ENCODE results near the gene PRR20G. TPM values are rescaled to one million over a fixed set of nuclear protein-coding genes. Genes with fewer than 3 reads are reported as not detected.

PRR20G gene
- total and polyA plus RNA-seq, 2 of the 4 experiments (the other 2 are of a cell fraction) = not detected

DNA sequence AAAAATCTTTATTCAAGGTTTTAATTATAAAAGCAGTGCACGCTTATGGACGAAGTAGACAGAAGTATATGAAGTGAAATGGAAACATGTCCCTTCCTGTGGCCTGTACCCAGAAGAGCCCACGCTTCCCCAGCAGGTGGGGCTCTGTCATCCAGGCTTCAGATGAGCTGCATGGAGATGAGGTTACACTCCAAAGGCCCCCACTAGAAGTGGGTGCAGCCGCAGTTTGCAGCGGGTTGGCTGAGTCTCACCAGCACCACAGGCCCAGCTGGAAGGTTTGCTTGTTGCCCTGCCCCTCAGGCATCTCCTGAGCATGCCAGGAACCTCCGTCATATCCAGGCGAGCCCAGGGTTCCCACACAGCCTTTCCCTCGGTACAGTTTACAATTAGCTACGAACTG lies 33.1 kb downstream of the PRR20G start:
- H2BK15ac ChIP-seq (ENCODE audit: low read depth, low read length) = no peak overlapping the region
- intact Hi-C loops (cut with micrococcal nuclease) = no loop called here
- H3K23ac ChIP-seq (ENCODE audit: low read depth, low read length) = no peak overlapping the region
- H3K4ac ChIP-seq (ENCODE audit: low read depth, low read length) = no peak overlapping the region
- in situ Hi-C loops (cut with MboI; ENCODE audit: low sequenced_read_pairs) = no loop called here
- ATAC-seq (ENCODE audit: low read depth) = no peak
- no peak overlapping the region for H2BK5ac ChIP-seq (ENCODE audit: low read depth, low read length, poor library complexity, severe bottlenecking)
- H3K56ac ChIP-seq (ENCODE audit: extremely low read depth, insufficient read depth, low read length) = no peak overlapping the region
- H2AFZ ChIP-seq (replicated peaks; ENCODE audit: low read length, poor library complexity) = no peak overlapping the region
- no peak overlapping the region for H2AK9ac ChIP-seq (replicated peaks; ENCODE audit: low read depth, low read length, poor library complexity)
- WGBS, 2 experiments (ENCODE audit: extremely low coverage in 2 of 2, insufficient read length in 1 of 2) = 50% methylated on average over 3 of the region's 9 CpGs; no CpG with 5 or more reads in 1 of the 2 experiments
- no peaks in the 10 kb centered on the region for H3K36me3 ChIP-seq (ENCODE audit: control insufficient read depth, insufficient read depth, low read length)
- no peak overlapping the region for H3K27ac ChIP-seq (ENCODE audit: insufficient read depth, low read length)
- H2BK120ac ChIP-seq (ENCODE audit: low read depth, low read length) = no peak overlapping the region
- H3K4me3 ChIP-seq (ENCODE audit: insufficient read depth, low read depth, low read length) = no peak overlapping the region
- TF ChIP-seq, protein P1, sequence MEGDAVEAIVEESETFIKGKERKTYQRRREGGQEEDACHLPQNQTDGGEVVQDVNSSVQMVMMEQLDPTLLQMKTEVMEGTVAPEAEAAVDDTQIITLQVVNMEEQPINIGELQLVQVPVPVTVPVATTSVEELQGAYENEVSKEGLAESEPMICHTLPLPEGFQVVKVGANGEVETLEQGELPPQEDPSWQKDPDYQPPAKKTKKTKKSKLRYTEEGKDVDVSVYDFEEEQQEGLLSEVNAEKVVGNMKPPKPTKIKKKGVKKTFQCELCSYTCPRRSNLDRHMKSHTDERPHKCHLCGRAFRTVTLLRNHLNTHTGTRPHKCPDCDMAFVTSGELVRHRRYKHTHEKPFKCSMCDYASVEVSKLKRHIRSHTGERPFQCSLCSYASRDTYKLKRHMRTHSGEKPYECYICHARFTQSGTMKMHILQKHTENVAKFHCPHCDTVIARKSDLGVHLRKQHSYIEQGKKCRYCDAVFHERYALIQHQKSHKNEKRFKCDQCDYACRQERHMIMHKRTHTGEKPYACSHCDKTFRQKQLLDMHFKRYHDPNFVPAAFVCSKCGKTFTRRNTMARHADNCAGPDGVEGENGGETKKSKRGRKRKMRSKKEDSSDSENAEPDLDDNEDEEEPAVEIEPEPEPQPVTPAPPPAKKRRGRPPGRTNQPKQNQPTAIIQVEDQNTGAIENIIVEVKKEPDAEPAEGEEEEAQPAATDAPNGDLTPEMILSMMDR (conservative IDR thresholded peaks at IDR 0.05; ENCODE audit: low read depth, low read length) = 0 out of 2 replicates have a peak, but pooled peaks have one; percentile 13
- TF ChIP-seq, protein P2, sequence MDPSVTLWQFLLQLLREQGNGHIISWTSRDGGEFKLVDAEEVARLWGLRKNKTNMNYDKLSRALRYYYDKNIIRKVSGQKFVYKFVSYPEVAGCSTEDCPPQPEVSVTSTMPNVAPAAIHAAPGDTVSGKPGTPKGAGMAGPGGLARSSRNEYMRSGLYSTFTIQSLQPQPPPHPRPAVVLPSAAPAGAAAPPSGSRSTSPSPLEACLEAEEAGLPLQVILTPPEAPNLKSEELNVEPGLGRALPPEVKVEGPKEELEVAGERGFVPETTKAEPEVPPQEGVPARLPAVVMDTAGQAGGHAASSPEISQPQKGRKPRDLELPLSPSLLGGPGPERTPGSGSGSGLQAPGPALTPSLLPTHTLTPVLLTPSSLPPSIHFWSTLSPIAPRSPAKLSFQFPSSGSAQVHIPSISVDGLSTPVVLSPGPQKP (IDR thresholded peaks at IDR 0.05; ENCODE audit: borderline replicate concordance, low read depth, low read length) = no peak
- TF ChIP-seq POLR2A (IDR thresholded peaks at IDR 0.05; ENCODE audit: low read depth, low read length) = no peak
- no peaks in the 10 kb centered on the region for H3K9me3 ChIP-seq (ENCODE audit: control insufficient read depth, insufficient read depth, low read length)
- peaks cover 10% of the 10 kb centered on the region for H3K27me3 ChIP-seq (ENCODE audit: control insufficient read depth, insufficient read depth, low read length)
- no peaks in the 10 kb centered on the region for H4K20me1 ChIP-seq (ENCODE audit: insufficient read depth, low read length)
- no peak overlapping the region for H3K18ac ChIP-seq (ENCODE audit: low read depth, low read length)
- ChIA-PET CTCF (no interaction called here), POLR2A (ENCODE audit: unreplicated experiment) (no interaction called here)
- no peaks in the 10 kb centered on the region for H3K4me1 ChIP-seq (ENCODE audit: control insufficient read depth, insufficient read depth, low read length)
- H3K14ac ChIP-seq (replicated peaks; ENCODE audit: low read depth, low read length) = no peak overlapping the region
- no peak overlapping the region for H4K8ac ChIP-seq (ENCODE audit: low read depth in 2 of 2, low read length in 2 of 2)
- H3K79me1 ChIP-seq (ENCODE audit: low read depth in 1 of 2, low read length in 2 of 2) = no peaks in the 10 kb centered on the region
- no peak overlapping the region for H4K5ac ChIP-seq (ENCODE audit: low read depth, low read length)
- no peak for DNase-seq
- dilution Hi-C loops (cut with HindIII; ENCODE audit: low sequenced_read_pairs, unreplicated experiment) = no loop called here
- no peak overlapping the region for H2AK5ac ChIP-seq (ENCODE audit: low read depth, low read length)
- H4K91ac ChIP-seq (ENCODE audit: insufficient read depth, low read depth, low read length) = no peak overlapping the region
- no peak overlapping the region for H3K9ac ChIP-seq (ENCODE audit: low read depth, low read length)
- no peak overlapping the region for H2BK20ac ChIP-seq (ENCODE audit: low read depth, low read length)
- no peak overlapping the region for H3K4me2 ChIP-seq (ENCODE audit: low read depth, low read length)
- H3K9me1 ChIP-seq (ENCODE audit: insufficient read depth, low read length) = no peaks in the 10 kb centered on the region
- no TSS peak for BruUV-seq (replicated peaks)

All from IMR-90 (cell line).